Stimulated activated CD4-positive, alpha-beta T cell treated with anti-CD3 and anti-CD28 coated beads, TNF-alpha, amount 100 ng/mL, for 24 hours (primary cell): ENCODE results near the gene HMSD.
A peak's percentile ranks its signal among the peaks of the same experiment; 100 is the strongest.

Experiments
- DNase-seq, 3 experiments: peaks; one replicate each; pipeline ENCODE4 v3.0.0-alpha.2; 2020; ENCODE audit warnings: low read depth in 3 of 3

HMSD gene

DNA sequence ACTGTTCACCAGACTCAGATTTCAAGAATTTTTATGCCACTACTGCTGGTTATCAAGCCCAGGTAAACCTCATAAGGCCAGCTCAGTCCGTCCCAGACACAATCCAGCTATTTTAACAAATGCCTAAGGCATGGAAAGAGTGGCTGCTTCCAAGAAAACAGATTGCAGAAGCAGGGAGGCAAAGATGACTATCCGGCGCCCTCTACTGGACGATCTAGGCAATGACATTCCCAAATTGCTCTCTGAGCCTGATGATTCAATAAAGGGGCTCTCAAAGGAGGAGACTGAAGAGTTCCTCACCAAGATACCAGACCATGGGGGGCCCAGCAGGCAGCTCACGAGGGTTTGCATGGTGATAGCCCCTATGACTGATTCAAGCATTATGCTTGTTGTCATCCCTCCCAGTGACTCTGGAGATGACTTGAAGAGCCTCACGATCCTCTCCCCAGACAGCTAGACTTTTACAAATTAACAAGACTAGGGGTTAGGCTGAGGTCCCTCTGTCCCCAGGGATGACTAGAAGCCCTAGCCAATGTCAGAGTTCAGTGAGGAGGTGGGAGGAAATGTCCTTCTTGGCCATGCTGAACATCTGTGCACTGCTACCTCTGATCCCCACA lies 45.8 kb downstream of the HMSD start:
- peak in 2 of 3 experiments; percentile 11 to 26 for DNase-seq

DNA sequence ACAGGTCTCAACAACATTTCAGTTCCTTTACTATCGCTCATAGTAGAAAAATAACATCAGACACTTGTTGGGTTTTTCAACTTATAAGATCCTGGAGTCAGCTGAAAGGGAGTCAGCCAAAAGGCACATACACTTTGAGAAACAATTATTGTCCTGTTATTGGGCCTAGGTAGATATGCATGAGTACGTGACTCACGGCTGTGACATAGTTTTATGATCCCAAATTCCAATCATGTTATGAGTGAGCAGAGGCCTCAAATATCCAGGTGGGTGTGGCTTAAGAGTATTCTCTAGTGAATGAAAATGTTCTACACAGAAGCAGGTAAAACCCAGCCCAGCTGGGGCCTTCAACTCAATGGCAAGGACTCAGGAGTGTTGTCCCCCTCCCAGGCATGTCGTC lies 47.9 kb downstream of the HMSD start:
- DNase-seq, result no peak

DNA sequence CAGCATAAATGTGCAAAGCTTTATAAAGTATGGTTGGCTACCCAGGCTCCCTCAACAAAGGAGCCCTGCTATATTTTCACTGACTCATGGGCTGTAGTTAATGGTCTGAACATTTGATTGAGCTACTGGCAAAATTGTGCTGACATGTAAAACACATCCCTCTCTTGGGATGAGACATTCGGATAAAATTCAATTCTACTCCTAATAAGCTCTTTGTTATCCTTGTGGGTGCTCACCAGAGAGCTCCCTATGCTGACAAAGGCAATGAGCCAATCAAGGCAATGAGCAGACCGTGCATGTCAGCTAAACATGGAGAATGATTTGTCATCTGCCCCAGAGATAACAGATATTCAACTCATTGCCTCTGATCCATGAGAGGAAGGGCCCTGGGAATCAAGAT lies 48.5 kb downstream of the HMSD start:
- DNase-seq, result no peak

DNA sequence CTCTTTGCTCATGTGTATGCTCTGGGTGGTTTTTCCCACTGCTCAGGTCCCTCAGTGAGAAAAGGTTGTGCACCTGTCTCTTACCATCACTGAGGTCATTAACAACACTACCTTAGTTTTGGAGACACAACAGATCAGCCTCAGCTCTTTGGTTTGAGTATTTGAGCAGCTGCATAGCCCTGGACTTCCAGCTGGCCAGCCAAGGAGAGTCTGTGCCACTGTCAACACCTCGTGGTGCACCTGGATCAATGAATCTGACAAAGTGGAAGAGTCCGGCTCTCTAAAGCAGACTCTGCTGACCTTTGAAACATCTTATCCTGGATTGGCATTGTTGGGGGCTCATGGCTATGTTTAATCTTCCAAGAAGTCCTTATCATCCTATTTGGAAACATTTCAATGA lies 50.8 kb downstream of the HMSD start:
- no peak for DNase-seq

DNA sequence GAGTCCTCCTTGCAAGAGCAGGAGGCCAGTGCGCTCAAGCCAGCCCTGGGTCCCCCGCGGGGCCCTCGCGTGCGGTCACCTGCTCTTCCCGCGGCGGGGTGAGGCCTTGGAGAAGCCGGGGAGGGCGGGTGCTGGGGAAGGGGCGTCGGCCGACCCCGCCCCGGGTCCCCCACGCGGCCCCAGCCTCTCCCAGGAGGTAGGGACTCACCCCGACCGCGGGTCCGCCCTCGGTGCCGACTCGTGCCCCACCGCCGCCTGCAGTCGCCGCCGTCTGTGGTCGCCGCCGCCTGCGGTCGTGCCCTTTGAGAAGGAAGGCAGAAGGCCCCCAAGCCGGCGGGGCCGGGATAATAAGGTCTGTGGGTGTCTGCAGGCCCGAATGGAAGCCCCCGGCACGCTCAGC lies 53.5 kb downstream of the HMSD start:
- no peak for DNase-seq

DNA sequence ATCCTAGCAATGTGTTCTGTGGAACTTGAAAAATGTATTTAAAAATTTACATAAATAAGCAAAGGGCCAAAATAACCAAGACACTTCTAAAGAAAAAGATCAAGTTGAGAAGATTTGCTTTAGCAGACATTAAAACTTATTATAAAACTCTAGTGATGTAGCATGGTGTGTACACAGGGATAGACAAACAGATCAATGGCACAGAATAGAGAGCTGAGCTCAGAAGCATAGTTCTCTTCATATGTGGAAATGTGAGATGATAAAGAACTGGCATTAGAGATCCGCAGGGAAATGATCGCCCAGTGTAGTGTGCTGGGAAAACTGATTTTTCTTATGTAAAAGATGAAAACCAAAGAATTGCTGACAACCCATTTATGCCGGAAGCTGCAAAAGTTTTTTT lies 60.2 kb downstream of the HMSD start:
- no peak for DNase-seq
